NCI-H82 treated with DMSO at 0.1 percent for 48 hours (cell line): ENCODE measurements around the gene PRMT9.

ENCODE experiments used
- DNase-seq: peaks from one replicate; lab custom pipeline; 2025; ENCODE audit not compliant: unreplicated experiment; lab: John Stamatoyannopoulos, UW

PRMT9 gene

GRCh38 chr4:147625733-147626132 is 58.2 kb downstream of the PRMT9 start:
- no peak for DNase-seq

GRCh38 chr4:147620315-147620714 is 63.6 kb downstream of the PRMT9 start:
- no peak for DNase-seq

- no peak for DNase-seq
Measured at GRCh38 chr4:147617841-147618691, 65.9 kb downstream of the PRMT9 start.

GRCh38 chr4:147617173-147617840 is 66.7 kb downstream of the PRMT9 start, which contains the start of gene TMEM184C:
TSS of gene TMEM184C (plus strand) at chr4:147617397. CDS start at chr4:147617957, 560 bp downstream.
- peak; percentile 83 for DNase-seq

GRCh38 chr4:147616849-147617172 is 67.2 kb downstream of the PRMT9 start:
- DNase-seq, result no peak

GRCh38 chr4:147610686-147611085 is 73.3 kb downstream of the PRMT9 start:
- DNase-seq, result no peak

GRCh38 chr4:147607471-147607870 is 76.5 kb downstream of the PRMT9 start:
- DNase-seq, result no peak

GRCh38 chr4:147605499-147605898 is 78.5 kb downstream of the PRMT9 start:
- DNase-seq, result no peak

- no peak for DNase-seq
Measured at GRCh38 chr4:147599769-147600168, 84.2 kb downstream of the PRMT9 start.

GRCh38 chr4:147599206-147599605 is 84.8 kb downstream of the PRMT9 start:
- DNase-seq, result no peak

- DNase-seq, result no peak
Measured at GRCh38 chr4:147597561-147597960, 86.4 kb downstream of the PRMT9 start.

- DNase-seq, result no peak
Measured at GRCh38 chr4:147596981-147597380, 87.0 kb downstream of the PRMT9 start.

GRCh38 chr4:147596377-147596776 is 87.6 kb downstream of the PRMT9 start:
- DNase-seq, result no peak

GRCh38 chr4:147594578-147594977 is 89.4 kb downstream of the PRMT9 start:
- DNase-seq, result no peak

GRCh38 chr4:147594107-147594506 is 89.9 kb downstream of the PRMT9 start:
- DNase-seq, result no peak

GRCh38 chr4:147591106-147591505 is 92.9 kb downstream of the PRMT9 start:
- DNase-seq, result no peak

- peak; percentile 12 for DNase-seq
Measured at GRCh38 chr4:147590249-147590920, 93.6 kb downstream of the PRMT9 start.

- no peak for DNase-seq
Measured at GRCh38 chr4:147589586-147589985, 94.4 kb downstream of the PRMT9 start.
